MM.1S (cell line): Measurements from ENCODE around the gene PUSL1.

Experiments used
- EZH2phosphoT487 ChIP-seq: fragments of 300-600 bp; sonication (generic); IDR thresholded peaks from 2 replicates; pipeline ENCODE4 v1.6.1; 2018; ENCODE audit warnings: antibody characterized with exemption, low read length
- TF ChIP-seq, protein P1 (sequence below): fragments of 300-600 bp; sonication (generic); IDR thresholded peaks from 2 replicates; pipeline ENCODE4 v1.5.1; 2016; ENCODE audit warnings: antibody characterized with exemption, low read length, mixed read lengths

DNA sequence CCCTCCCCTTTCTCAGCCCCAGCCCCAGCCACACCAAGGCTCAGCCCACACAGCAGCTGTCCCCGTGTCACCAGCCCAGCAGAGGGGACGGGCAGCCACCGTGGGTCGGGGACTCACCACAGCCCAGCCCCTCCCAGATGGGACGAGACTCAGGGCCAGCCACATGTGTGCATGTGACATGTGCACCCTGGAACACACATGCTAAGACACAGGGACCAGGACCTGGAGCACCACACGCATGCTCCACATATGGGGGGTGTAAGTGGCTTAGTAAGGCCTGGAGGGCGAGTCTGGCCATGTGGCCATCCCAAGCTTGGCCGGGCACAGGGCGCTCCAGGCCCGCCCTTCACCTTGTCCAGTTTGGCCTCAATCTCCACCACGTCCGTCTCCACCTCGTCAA, 4.7 kb upstream of the PUSL1 start:
- TF ChIP-seq, protein P1, sequence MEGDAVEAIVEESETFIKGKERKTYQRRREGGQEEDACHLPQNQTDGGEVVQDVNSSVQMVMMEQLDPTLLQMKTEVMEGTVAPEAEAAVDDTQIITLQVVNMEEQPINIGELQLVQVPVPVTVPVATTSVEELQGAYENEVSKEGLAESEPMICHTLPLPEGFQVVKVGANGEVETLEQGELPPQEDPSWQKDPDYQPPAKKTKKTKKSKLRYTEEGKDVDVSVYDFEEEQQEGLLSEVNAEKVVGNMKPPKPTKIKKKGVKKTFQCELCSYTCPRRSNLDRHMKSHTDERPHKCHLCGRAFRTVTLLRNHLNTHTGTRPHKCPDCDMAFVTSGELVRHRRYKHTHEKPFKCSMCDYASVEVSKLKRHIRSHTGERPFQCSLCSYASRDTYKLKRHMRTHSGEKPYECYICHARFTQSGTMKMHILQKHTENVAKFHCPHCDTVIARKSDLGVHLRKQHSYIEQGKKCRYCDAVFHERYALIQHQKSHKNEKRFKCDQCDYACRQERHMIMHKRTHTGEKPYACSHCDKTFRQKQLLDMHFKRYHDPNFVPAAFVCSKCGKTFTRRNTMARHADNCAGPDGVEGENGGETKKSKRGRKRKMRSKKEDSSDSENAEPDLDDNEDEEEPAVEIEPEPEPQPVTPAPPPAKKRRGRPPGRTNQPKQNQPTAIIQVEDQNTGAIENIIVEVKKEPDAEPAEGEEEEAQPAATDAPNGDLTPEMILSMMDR: no peak
- TF ChIP-seq EZH2phosphoT487: no peak
